Ishikawa (cell line): ENCODE results near the gene DKC1.

Source experiments
- CEBPB ChIP-seq: IDR thresholded peaks from 2 replicates; pipeline ENCODE4 v1.6.1; 2012
- CREB1 ChIP-seq: IDR thresholded peaks from 2 replicates; pipeline ENCODE4 v1.6.1; 2012; ENCODE audit warnings: low read depth
- EGR1 ChIP-seq: IDR thresholded peaks from 2 replicates; pipeline ENCODE4 v1.6.1; 2012
- EP300 ChIP-seq: IDR thresholded peaks from 2 replicates; pipeline ENCODE4 v1.6.1; 2012; ENCODE audit warnings: borderline replicate concordance
- FOXM1 ChIP-seq: IDR thresholded peaks from 2 replicates; pipeline ENCODE4 v1.6.1; 2012; ENCODE audit warnings: low read depth, borderline replicate concordance
- MAX ChIP-seq: IDR thresholded peaks from 2 replicates; pipeline ENCODE4 v1.6.1; 2012
- NFIC ChIP-seq: IDR thresholded peaks from 2 replicates; pipeline ENCODE4 v1.6.1; 2012
- RAD21 ChIP-seq: IDR thresholded peaks from 2 replicates; pipeline ENCODE4 v1.6.1; 2012; ENCODE audit warnings: low read depth
- REST ChIP-seq: IDR thresholded peaks from 2 replicates; pipeline ENCODE4 v1.6.1; 2012; ENCODE audit warnings: low read depth, mild to moderate bottlenecking
- TAF1 ChIP-seq: IDR thresholded peaks from 2 replicates; pipeline ENCODE4 v1.6.1; 2012; ENCODE audit warnings: low read depth, mild to moderate bottlenecking
- TCF12 ChIP-seq: IDR thresholded peaks from 2 replicates; pipeline ENCODE4 v1.6.1; 2012; ENCODE audit warnings: low read depth
- USF1 ChIP-seq: IDR thresholded peaks from 2 replicates; pipeline ENCODE4 v1.6.1; 2012
- YY1 ChIP-seq: IDR thresholded peaks from 2 replicates; pipeline ENCODE4 v1.6.1; 2012; ENCODE audit warnings: low read depth

- TF ChIP-seq YY1 (no peak), MAX (no peak), TAF1 (no peak), CEBPB (no peak), TCF12 (no peak), REST (no peak), EP300 (no peak), RAD21 (no peak), USF1 (no peak), CREB1 (no peak), EGR1 (no peak), NFIC (no peak), FOXM1 (no peak)
Observed at GRCh38 chrX:154718616-154719015, 44.0 kb upstream of the DKC1 start.
